ENCODE data around the gene ZDHHC9.
"Not testable (repeated sequence)": the region's sequence is repeated elsewhere in the genome, so short reads cannot be mapped to it uniquely, and the experiment has no call there.

DNA sequence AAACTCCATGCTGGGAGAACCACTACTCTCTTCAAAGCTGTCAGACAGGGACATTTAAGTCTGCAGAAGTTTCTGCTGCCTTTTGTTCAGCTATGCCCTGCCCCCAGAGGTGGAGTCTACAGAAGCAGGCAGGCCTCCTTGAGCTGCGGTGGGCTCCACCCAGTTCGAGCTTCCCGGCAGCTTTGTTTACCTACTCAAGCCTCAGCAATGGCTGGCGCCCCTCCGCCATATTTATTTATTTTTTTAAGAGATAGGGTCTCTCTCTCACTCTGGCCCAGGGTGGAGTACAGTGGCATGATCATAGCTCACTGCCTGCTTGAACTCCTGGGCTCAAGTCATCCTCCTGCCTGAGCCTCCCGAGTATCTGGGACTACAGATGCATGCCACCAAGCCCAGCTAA lies 15.4 kb upstream of the ZDHHC9 start:
- TF ChIP-seq, protein P1, sequence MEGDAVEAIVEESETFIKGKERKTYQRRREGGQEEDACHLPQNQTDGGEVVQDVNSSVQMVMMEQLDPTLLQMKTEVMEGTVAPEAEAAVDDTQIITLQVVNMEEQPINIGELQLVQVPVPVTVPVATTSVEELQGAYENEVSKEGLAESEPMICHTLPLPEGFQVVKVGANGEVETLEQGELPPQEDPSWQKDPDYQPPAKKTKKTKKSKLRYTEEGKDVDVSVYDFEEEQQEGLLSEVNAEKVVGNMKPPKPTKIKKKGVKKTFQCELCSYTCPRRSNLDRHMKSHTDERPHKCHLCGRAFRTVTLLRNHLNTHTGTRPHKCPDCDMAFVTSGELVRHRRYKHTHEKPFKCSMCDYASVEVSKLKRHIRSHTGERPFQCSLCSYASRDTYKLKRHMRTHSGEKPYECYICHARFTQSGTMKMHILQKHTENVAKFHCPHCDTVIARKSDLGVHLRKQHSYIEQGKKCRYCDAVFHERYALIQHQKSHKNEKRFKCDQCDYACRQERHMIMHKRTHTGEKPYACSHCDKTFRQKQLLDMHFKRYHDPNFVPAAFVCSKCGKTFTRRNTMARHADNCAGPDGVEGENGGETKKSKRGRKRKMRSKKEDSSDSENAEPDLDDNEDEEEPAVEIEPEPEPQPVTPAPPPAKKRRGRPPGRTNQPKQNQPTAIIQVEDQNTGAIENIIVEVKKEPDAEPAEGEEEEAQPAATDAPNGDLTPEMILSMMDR (IDR thresholded peaks at IDR 0.05) = not testable (repeated sequence)
- not testable (repeated sequence) for TF ChIP-seq POLR2A (IDR thresholded peaks at IDR 0.05)
